ENCODE measurements around the gene ADGRB2. TPM values are rescaled to one million over a fixed set of nuclear protein-coding genes. Genes with fewer than 3 reads are reported as not detected.
"Not testable (repeated sequence)": the region's sequence is repeated elsewhere in the genome, so short reads cannot be mapped to it uniquely, and the experiment has no call there.

ADGRB2 gene
- total RNA-seq, 1 donor: 0.54 TPM

DNA sequence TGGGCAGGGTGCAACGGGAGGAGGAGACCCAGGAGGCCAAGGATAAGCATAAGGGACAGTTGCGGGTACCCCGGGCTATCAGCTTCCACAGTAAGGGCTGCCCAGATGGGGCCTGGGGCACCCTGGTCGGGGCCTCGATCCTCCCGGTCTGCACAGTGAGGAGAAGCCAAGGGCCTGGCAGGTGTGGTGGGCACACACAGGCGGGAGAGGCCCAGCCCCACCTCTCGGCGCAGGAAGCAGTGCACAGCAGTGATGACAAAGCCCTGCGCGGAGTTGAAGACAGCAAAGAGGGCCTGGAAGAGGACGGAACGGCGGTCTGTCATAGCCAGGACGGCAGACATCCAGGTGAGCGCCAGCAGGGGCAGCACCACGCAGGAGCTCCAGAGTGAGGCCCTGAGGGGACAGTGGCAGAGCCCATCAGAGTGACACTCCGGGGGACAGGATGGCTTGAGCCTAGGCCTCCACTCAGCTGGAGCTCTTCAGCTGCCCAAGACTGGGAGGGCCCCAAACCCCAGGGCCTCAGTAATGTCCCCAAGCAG lies 31.3 kb downstream of the ADGRB2 start:
- no peak for DNase-seq (ENCODE audit: low read depth in 2 of 3, low spot score in 2 of 3)

DNA sequence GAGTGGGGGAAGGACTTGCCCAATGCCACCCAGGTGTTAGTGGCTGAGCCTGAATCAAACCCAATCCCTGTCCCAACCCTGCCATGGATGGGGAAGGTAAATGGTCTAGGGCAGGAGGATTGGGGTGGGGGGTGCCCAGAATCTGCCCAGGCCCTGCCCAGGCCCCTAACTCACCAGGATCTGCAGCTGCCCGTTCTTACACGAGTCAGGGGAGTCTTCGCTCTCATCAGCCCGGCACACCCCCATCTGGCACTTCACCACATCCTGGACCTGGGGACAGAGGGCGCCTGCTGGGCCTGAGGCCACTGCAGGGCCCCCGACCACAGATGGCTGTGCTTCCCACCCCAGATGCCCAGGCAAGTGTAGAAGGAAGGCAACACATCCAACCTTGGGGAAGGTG lies 31.8 kb downstream of the ADGRB2 start:
- no peak for DNase-seq (ENCODE audit: low read depth in 2 of 3, low spot score in 2 of 3)

DNA sequence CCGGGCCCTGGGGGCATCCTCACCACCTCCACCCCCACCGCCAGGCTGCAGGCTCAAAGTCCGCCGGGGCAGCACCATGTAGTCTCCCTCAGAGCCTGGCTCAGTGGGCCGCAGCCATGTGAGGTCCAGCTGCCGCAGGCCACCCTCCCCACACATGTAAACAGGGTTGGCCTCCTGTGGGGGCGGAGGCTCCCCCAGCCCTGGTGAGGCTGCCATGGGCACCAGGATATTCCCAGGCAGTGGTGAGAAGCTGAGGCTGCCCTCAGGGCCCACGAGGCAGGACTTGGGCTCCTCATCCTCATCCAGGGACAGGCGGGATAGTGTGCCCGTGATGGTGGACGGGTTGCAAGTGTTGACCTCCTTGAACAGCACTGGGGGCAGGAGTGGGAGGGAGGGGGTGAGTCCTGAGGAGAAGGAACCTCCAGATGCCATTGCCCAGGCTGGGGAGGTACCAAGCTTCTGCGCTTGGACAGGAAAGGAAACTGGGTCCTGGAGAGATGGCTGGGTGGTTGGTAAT lies 33.0 kb downstream of the ADGRB2 start:
- no peak for DNase-seq (ENCODE audit: low read depth in 2 of 3, low spot score in 2 of 3)

GRCh38 chr1:31730336-31731048 lies 33.6 kb downstream of the ADGRB2 start:
- DNase-seq (ENCODE audit: low read depth in 2 of 3, low spot score in 2 of 3): no peak

DNA sequence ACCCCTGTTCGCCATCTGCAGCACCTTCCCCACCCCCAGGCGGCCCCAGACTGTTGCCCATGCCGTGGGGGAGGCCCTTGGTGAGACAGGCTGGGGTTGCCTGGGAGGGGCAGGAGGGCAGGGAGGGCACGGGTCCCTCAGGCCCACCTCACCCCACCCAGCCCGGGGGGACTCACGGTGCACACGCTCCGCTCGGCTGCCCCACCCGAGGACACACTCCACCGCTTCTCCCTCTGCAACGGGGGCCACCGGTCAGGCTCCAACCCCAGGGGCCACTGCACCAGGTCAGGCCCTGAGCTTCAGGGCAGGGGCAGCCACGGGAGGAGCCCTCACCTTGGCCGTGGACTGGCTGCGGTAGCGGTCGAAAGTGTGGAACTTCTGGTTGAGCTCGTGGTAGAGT lies 36.3 kb downstream of the ADGRB2 start:
- no peak for DNase-seq (ENCODE audit: low read depth in 2 of 3, low spot score in 2 of 3)

GRCh38 chr1:31727195-31727594 lies 36.9 kb downstream of the ADGRB2 start:
- DNase-seq (ENCODE audit: low read depth in 2 of 3, low spot score in 2 of 3): no peak

DNA sequence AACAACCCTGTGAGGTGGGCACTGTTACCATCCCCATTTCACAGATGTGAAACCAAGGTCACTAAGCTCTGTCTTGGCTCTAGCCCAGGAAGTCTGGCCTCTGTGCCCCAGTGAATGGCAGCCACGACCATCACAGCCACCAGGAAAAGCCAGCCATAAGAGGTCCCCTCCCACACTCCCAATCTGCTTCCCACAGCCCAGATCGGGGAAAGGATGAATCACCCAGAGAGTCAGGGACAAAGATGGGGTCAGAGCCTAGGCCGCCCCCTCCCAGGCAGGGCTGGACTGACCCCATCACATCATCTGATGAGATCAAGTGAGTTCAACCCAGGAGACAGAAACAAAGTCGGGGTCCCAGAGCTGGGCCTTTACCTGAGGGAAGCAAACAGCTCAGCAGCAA lies 37.4 kb downstream of the ADGRB2 start:
- no peak for DNase-seq (ENCODE audit: low read depth in 2 of 3, low spot score in 2 of 3)

DNA sequence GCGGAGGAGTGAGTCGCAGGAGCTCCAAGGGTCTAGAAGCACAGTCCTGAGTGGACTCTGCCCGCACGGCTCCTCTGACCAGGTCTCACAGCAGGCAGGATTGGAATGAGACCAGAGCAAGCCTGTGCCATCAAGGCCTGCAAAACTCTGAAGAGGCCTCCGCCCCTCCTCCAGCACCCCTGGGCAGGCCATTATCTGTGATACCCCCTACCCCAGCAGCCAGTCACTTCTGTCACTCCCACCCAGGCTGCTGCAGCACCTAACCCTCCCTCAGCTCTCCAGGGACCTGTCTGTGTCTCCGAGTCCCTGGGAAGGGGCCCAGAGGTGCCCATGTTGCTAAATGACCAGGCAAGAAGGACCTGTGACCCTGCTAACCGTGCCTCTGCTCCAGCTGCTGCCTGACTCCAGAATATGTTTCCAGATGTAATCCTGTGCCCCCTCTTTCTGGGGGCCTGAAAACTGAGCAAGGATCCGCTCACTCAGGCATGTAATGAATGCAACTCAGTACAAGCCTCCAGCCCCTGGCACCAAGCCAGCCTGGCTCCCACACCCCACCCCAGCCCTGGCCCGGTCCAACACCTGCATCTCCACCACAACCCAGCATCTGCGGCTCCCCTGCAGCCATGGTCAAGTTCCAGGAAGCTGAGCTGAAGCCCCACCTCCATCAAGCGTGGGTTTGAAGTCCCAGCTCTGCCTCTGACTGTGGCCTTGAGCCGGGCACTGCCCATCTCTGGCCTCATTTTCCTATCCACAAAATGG lies 38.2 kb downstream of the ADGRB2 start:
- DNase-seq (ENCODE audit: low read depth in 2 of 3, low spot score in 2 of 3): no peak

DNA sequence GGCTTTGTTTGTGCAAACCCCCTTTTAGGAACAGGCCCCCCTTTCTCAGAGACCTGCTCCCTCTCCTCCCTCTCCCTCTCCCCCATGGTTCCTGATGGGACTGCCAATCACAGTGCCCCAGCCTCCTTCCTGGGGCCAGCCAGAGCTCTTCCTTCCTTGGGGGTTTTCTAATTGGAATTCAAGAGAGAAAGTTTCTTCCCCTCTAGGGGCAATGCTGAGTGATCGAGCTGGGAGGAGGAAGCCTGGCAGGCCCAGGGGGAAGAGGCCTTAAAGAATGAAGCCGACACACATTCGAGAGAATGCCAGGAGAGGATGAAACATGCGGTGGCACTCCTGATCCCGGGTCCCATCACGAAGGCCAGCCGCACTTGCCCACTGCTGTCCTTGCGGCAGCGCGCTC lies 39.0 kb downstream of the ADGRB2 start:
- no peak for DNase-seq (ENCODE audit: low read depth in 2 of 3, low spot score in 2 of 3)

GRCh38 chr1:31723828-31724359 lies 40.2 kb downstream of the ADGRB2 start:
- peak in 2 of 3 donors; percentile 56 to 83 for DNase-seq (ENCODE audit: low read depth in 2 of 3, low spot score in 2 of 3)

DNA sequence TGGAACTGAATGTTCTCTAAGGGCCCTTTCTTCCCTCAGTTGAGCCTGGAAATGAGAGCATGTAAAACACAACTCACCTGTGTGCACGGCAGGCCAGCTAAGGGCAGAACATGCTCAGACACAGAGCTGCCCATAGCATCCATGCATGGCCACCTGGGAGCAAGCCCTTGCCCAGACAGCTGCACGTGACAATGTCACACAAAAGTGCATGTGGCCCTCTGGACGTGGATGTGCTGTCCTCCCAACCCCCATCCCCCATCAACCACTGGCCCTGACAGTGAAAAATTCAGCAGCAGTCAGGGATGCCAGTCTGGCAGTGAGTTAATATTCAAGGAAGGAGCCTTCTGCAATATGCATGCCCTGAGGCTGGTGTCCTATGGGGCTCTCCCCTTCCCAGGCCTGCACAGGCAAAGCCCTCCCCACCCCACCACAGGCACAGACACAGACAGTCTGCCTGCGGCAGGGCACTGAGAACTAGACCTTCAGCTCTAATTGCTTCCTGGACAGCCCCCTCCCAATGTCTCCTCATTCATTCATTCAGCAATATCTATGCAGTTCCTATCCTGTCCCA lies 45.7 kb downstream of the ADGRB2 start:
- DNase-seq (ENCODE audit: low read depth in 2 of 3, low spot score in 2 of 3): no peak

GRCh38 chr1:31717341-31717740 lies 46.8 kb downstream of the ADGRB2 start:
- DNase-seq (ENCODE audit: low read depth in 2 of 3, low spot score in 2 of 3): peak in 1 of 3 donors; percentile 38

- DNase-seq (ENCODE audit: low read depth in 2 of 3, low spot score in 2 of 3): no peak
Measured at GRCh38 chr1:31715873-31716220, 48.3 kb downstream of the ADGRB2 start.

DNA sequence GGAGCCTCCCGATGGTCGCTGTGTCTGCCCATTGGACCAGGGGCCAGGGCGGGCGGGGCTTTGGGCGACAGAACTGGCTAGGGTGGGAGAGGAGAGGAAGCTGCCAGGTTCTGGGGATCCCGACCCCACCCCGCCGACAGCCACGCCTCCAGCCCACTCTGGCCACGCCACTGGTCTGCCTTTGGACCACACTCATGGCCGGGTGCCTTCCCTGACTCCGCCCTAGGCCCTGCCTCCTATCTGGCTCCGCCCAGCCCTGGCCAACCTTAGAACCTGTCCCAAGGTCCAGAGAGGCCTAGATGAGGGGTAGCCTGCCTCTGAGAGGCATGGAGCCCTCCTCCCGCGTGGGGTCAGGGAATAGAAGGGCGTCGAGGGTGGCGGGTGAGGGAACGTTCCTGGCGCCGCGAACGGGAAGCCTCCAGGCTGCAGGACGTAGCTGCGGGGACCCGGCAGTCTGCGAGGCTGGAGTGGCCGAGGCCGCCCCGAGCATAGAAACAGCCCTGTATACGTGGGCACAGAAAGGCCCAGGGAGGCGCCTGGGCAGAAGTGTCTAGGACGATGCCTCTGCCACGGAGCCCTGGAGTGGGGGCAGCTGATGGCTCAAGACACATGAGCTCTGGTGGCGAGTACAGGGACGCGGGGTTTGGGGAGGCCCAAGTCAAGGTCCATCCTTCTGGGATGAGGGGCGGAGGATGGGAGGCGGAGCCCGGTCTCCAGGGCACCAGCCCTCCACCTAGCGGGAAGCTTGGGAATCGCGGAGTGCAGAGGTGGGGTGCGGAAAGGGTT lies 48.9 kb downstream of the ADGRB2 start:
- DNase-seq (ENCODE audit: low read depth in 2 of 3, low spot score in 2 of 3): peak in 1 of 3 donors; percentile 47

GRCh38 chr1:31714442-31715086 lies 49.6 kb downstream of the ADGRB2 start:
- peak in 2 of 3 donors; percentile 48 to 49 for DNase-seq (ENCODE audit: low read depth in 2 of 3, low spot score in 2 of 3)

DNA sequence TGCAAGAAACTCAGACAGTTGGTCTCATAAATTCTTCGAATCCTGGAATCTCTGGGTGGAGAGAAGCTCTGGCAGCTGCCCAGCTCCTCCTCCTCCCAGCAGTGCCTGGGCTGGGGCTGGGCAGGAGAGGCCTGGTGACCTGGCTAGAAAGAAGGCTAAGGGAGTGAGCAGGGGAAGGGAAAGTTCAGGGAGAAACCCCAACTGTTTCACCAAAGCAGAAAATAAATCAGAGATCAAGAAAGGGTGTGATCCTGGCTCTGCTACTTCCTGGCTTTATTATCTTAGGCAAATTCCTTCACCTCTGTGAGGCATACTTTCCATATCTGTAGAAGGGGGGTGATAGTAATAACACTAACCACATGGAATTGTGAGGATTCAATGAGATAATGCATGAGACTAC lies 51.5 kb downstream of the ADGRB2 start:
- no peak for DNase-seq (ENCODE audit: low read depth in 2 of 3, low spot score in 2 of 3)

DNA sequence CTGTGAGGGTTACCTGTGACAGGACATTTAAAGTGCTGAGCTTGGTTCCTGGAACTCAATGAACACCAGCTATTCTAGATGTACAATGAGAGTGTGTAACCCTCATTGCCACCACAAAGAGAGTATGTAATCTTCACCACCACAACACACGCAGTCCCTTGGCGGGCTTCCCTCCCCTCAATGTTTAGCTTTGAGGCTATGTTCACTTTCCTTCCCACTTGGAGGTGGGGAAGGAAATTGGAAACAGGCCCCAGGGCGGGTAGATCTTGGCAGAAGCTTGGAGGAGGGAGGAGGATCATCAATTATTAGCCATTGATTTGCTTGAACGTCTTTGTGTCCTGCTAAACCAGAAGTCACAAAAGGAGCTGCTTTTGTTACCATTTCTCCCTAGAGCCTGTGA lies 52.1 kb downstream of the ADGRB2 start:
- DNase-seq (ENCODE audit: low read depth in 2 of 3, low spot score in 2 of 3): no peak

- DNase-seq (ENCODE audit: low read depth in 2 of 3, low spot score in 2 of 3): no peak
Measured at GRCh38 chr1:31708324-31708723, 55.8 kb downstream of the ADGRB2 start.

- peak in 2 of 3 donors; percentile 49 to 62 for DNase-seq (ENCODE audit: low read depth in 2 of 3, low spot score in 2 of 3)
Measured at GRCh38 chr1:31707711-31708110, 56.4 kb downstream of the ADGRB2 start.

DNA sequence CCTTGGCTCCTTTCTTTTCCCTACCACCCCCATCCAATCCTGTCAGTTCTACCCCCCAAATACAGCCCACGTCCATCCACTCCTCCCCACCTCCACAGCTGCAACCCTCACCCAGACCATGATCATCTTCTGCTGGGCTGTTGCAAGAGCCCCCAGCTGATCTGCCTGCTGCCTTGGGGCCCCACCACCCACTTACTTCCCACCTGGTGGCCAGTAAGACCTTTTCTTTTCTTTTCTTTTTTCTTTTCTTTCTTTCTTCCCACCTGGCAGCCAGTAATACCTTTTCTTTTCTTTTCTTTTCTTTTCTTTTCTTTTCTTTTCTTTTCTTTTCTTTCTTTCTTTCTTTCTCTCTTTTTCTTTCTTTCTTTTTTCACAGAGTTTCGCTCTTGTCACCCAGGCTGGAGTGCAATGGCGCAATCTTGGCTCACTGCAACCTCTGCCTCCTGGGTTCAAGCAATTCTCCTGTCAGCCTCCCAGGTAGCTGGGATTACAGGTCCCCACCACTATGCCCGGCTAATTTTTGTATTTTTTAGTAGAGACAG lies 57.0 kb downstream of the ADGRB2 start:
- not testable (repeated sequence) for DNase-seq (ENCODE audit: low read depth in 2 of 3, low spot score in 2 of 3)
